NCI-H2227 treated with DMSO at 0.1 percent for 48 hours (cell line): ENCODE results near the gene SERINC2.
A peak's percentile ranks its signal among the peaks of the same experiment; 100 is the strongest.
"Not testable (repeated sequence)": the region's sequence is repeated elsewhere in the genome, so short reads cannot be mapped to it uniquely, and the experiment has no call there.

ENCODE experiments used
- DNase-seq: peaks from one replicate; lab custom pipeline; 2025; lab: John Stamatoyannopoulos, UW

The SERINC2 gene

GRCh38 chr1:31414980-31415370, 2.0 kb downstream of the SERINC2 start:
- DNase-seq: no peak

GRCh38 chr1:31415658-31416057, 2.6 kb downstream of the SERINC2 start:
- no peak for DNase-seq

GRCh38 chr1:31416101-31416736, 3.2 kb downstream of the SERINC2 start:
- no peak for DNase-seq

GRCh38 chr1:31417148-31417547, 4.1 kb downstream of the SERINC2 start:
- no peak for DNase-seq

GRCh38 chr1:31418626-31419323, 5.8 kb downstream of the SERINC2 start:
- DNase-seq: no peak

- no peak for DNase-seq
Observed at GRCh38 chr1:31420716-31421115, 7.7 kb downstream of the SERINC2 start.

- peak; percentile 16 for DNase-seq
Observed at GRCh38 chr1:31421371-31422040, 8.5 kb downstream of the SERINC2 start.

GRCh38 chr1:31422505-31423319, 9.7 kb downstream of the SERINC2 start:
- peak; percentile 69 for DNase-seq

GRCh38 chr1:31423418-31423947, 10.5 kb downstream of the SERINC2 start:
- DNase-seq: no peak

- DNase-seq: no peak
Observed at GRCh38 chr1:31424568-31424967, 11.6 kb downstream of the SERINC2 start.

GRCh38 chr1:31425301-31426081, 12.5 kb downstream of the SERINC2 start:
- DNase-seq: no peak

- DNase-seq: no peak
Observed at GRCh38 chr1:31426249-31426922, 13.4 kb downstream of the SERINC2 start.

GRCh38 chr1:31427322-31427721, 14.3 kb downstream of the SERINC2 start:
- no peak for DNase-seq

- DNase-seq: no peak
Observed at GRCh38 chr1:31428436-31429221, 15.6 kb downstream of the SERINC2 start.

- no peak for DNase-seq
Observed at GRCh38 chr1:31429583-31429982, 16.6 kb downstream of the SERINC2 start.

GRCh38 chr1:31431351-31432257, 18.6 kb downstream of the SERINC2 start:
- not testable (repeated sequence) for DNase-seq

GRCh38 chr1:31432592-31433395, 19.8 kb downstream of the SERINC2 start:
- DNase-seq: no peak

GRCh38 chr1:31433396-31433930, 20.4 kb downstream of the SERINC2 start:
- DNase-seq: no peak
